HEK293 (cell line): Measurements from ENCODE around the gene PDE4B.

Experiments used
- CTCF ChIP-seq: fragments of 450-650 bp; formaldehyde crosslinking; IDR thresholded peaks from 2 replicates; pipeline ENCODE4 v1.5.1; 2016; ENCODE audit warnings: missing biosample characterization, missing genetic modification characterization
- KLF10 ChIP-seq: fragments of 450-650 bp; IDR thresholded peaks from 2 replicates; pipeline ENCODE4 v1.5.1; 2018; ENCODE audit warnings: missing biosample characterization, mild to moderate bottlenecking, missing genetic modification characterization
- KLF9 ChIP-seq: fragments of 450-650 bp; formaldehyde crosslinking; IDR thresholded peaks from 2 replicates; pipeline ENCODE4 v1.5.1; 2016; ENCODE audit warnings: missing biosample characterization, missing genetic modification characterization, low read depth
- REPIN1 ChIP-seq: fragments of 450-650 bp; formaldehyde crosslinking; IDR thresholded peaks from 2 replicates; pipeline ENCODE4 v1.5.1; 2017; ENCODE audit warnings: missing biosample characterization, missing genetic modification characterization, low read depth
- REST ChIP-seq: fragments of 450-650 bp; formaldehyde crosslinking; IDR thresholded peaks from 2 replicates; pipeline ENCODE4 v1.5.1; 2016; ENCODE audit warnings: missing biosample characterization, missing genetic modification characterization
- TCF7L2 ChIP-seq: IDR thresholded peaks from 2 replicates; pipeline ENCODE4 v1.6.1; 2011; ENCODE audit warnings: low read depth, mild to moderate bottlenecking, inconsistent platforms, low read length, moderate library complexity, borderline replicate concordance
- ZFP69B ChIP-seq: fragments of 450-650 bp; formaldehyde crosslinking; IDR thresholded peaks from 2 replicates; pipeline ENCODE4 v1.5.1; 2016; ENCODE audit warnings: missing biosample characterization, missing genetic modification characterization
- ZNF174 ChIP-seq: fragments of 450-650 bp; formaldehyde crosslinking; IDR thresholded peaks from 2 replicates; pipeline ENCODE4 v1.5.0; 2017; ENCODE audit warnings: missing biosample characterization, mild to moderate bottlenecking, missing genetic modification characterization
- ZNF184 ChIP-seq: fragments of 450-650 bp; IDR thresholded peaks from 2 replicates; pipeline ENCODE4 v1.5.1; 2018; ENCODE audit warnings: missing biosample characterization, mild to moderate bottlenecking, missing genetic modification characterization
- ZNF274 ChIP-seq, 2 experiments: fragments of 200-500 bp in 1 of 2; fragments of 450-650 bp in 1 of 2; sonication (Bioruptor generic) in 1 of 2; formaldehyde crosslinking in 1 of 2; IDR thresholded peaks; 2 replicates each; pipeline versions ENCODE4 v1.5.1 to v1.6.1; 2014 to 2016; ENCODE audit warnings: borderline replicate concordance in 1 of 2, inconsistent platforms in 1 of 2, low read length in 1 of 2, missing biosample characterization in 1 of 2, missing genetic modification characterization in 1 of 2
- ZNF777 ChIP-seq: fragments of 450-650 bp; formaldehyde crosslinking; IDR thresholded peaks from 2 replicates; pipeline ENCODE4 v1.5.1; 2017; ENCODE audit warnings: missing biosample characterization, missing genetic modification characterization, borderline replicate concordance

GRCh38 chr1:65889441-65889840 is 96.7 kb downstream of the PDE4B start:
- no peak for TF ChIP-seq ZNF174
- no peak for TF ChIP-seq REST (tag by site-specific recombination)
- TF ChIP-seq REPIN1, result no peak
- no peak for TF ChIP-seq ZNF274 (IDR thresholded peaks at IDR 0.05; ENCODE audit: low read length)
- TF ChIP-seq ZNF274 (tag by site-specific recombination; IDR thresholded peaks at IDR 0.05; ENCODE audit: borderline replicate concordance), result no peak
- TF ChIP-seq KLF9 (tag by site-specific recombination), result no peak
- no peak for TF ChIP-seq TCF7L2
- no peak for TF ChIP-seq KLF10 (tag by site-specific recombination)
- no peak for TF ChIP-seq CTCF (tag by site-specific recombination)
- TF ChIP-seq ZNF777 (tag by site-specific recombination), result no peak
- no peak for TF ChIP-seq ZNF184 (tag by site-specific recombination)
- no peak for TF ChIP-seq ZFP69B
